Stimulated activated CD8-positive, alpha-beta memory T cell treated with anti-CD3 and anti-CD28 coated beads, Interleukin-7, amount 100 ng/mL, for 48 hours (primary cell): ENCODE measurements around the gene PSMD9.
"Not testable (repeated sequence)": the region's sequence is repeated elsewhere in the genome, so short reads cannot be mapped to it uniquely, and the experiment has no call there.

Experiments
- DNase-seq, 2 donors: peaks; one replicate each; pipeline ENCODE4 v3.0.0-alpha.2; 2020; ENCODE audit warnings: low read depth in 1 of 2; ENCODE audit errors: extremely low read depth in 1 of 2

PSMD9 gene

DNA sequence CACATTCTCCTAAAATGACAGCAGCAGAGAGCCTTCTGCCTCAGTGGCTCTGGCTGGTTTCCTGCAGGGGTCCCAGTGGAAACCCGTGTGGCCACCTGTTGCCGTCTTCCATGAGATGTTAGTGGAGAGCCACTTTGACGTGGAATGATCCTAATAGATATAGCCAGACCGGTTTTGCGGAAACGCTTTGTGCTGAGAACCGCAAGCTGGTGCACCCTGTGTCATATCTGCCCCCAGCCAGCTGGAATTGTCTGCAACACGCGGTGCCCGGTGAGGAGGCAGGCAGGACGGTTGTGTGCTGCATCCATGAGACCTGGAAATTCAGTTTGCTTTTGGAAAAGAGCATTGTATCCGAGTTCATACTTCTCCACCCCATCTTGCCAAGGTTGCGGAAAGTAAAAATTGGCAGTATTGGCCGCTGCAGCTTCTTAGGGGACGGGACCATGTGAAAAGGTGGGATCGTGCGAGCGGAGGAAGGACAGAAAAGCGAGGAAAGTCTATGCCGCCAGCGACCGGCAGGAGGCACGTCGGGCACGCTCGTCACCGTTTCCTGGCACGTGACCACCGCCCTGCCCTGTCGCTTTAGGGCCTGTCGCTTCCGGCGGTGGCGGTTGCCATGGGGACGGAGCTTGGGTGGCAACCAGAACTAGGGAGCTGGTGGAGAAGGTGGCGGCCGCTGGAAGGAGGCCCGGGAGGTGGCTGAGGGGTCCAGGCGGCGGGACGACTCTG lies 29.5 kb downstream of the PSMD9 start, which contains the start of gene CFAP251:
Gene CFAP251, plus strand, starts transcription at position 643 of the 729 bp plus-strand sequence. CDS start 2,714 bp downstream, outside the sequence.
- DNase-seq: peak; percentile 88 to 96

DNA sequence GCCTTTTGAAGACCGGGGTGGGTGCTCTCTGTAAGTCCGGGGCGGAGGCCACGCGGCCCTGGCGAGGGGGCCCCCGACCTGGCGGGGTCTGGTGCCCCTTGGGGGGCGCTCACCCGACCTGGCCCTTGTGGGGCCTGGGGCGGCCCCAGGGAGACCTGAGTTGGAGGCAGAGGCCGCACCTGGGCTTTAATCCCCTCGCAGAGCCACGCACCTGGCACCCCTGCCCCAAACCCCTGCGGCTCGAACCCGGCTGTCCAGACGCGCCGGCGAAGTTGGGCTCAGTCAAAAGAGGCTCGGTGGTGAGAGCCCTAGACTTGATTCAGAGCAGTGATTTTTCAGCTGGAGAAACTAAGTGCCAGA lies 30.1 kb downstream of the PSMD9 start:
- DNase-seq: no peak

DNA sequence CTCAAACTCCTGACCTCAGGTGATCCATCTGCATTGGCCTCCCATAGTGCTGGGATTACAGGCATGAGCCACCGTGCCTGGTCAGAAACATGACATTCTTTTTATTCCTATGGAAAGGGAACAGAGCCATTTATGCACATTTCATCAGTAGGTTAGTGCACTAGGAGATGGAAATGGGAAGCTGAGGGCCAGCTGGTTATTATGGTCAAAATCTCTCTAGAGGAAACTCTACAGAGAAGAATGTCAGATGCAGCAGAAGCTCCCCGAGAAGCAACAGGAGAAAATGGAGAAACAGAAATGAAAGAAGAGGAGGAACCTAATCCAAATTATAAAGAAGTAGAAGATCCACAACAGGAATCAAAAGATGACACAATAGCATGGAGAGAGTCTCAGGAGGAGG lies 32.5 kb downstream of the PSMD9 start:
- no peak for DNase-seq

DNA sequence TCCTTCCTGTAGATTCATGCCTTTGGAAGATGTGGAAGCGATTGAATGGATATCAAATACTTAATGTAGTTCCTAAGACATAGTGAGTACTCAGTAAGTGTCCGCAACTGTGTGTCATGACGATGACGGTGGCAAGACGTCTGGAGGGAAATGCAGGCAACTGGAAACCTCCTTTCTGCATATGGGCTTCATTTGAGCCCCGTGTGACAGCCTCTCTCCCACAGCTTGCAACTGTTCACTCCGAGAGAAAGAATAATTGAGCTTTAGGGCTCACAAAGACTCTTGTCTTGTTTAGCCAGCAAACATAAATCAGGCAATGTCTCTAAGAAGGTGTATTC lies 36.7 kb downstream of the PSMD9 start:
- no peak for DNase-seq

DNA sequence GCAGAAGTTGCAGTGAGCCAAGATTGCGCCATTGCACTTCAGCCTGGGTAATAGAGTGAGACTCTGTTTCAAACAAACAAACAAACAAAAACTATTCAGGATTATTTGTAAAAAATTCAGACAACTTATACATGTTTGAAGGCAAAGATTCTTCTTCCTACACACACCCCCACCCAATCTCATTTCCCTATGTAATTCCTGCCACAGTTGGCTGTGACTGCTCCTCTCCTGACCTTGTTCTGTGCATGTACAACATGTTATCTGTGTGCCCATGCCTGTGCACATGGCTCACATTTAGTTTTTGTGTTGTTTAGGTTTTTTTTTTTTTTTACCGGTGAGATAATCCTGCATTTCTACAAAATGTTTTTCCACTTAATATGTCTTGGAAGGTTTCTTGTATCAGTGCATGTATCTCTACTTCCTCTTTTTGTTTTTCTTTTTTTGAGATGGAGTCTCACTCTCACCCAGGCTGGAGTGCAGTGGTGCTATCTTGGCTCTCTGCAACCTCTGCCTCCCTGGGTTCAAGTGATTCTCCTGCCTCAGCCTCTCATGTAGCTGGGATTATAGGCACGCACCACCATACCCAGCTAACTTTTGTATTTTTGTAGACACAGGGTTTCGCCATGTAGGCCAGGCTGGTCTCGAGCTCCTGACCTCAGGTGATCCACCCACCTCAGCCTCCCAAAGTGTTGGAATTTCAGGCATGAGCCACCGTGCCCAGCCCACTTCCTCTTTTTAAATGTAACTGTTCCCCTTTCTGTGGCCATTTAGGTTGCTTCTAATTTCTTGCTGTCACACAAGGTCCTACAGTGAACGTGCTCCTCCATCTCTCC lies 38.5 kb downstream of the PSMD9 start:
- DNase-seq: no peak

DNA sequence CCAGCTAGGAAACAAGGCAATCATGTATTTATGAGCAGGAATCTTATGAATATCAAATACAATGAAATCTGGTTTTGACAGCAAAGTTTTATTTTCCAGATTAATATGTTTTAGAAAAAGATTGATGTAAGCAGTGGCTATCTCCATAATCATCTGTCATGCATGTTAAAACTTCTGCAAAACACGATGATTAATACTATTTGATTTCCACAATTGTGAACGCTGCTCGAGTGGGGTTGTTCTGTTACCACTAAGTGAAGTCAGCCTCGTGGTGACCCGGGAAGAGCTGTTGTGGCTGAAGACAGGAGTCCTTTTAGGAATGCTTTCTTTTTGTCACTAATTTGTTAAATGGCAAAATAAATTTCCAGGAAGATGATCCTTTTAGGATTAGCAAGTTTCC lies 39.2 kb downstream of the PSMD9 start:
- no peak for DNase-seq

DNA sequence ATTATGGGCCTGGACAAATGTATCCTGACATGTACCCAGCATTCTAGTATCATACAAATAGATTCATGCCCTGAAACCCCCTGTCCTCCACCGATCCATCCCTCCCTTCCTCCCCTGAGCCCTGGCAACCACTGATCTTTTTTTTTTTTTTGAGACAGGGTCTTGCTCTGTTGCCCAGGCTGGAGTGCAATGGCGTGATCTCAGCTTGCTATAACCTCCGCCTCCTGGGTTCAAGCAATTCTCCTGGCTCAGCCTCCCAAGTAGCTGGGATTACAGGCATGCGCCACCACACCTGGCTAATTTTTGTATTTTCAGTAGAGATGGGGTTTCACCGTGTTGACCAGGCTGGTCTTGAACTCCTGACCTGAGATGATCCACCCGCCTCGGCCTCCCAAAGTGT lies 41.0 kb downstream of the PSMD9 start:
- DNase-seq: not testable (repeated sequence)

DNA sequence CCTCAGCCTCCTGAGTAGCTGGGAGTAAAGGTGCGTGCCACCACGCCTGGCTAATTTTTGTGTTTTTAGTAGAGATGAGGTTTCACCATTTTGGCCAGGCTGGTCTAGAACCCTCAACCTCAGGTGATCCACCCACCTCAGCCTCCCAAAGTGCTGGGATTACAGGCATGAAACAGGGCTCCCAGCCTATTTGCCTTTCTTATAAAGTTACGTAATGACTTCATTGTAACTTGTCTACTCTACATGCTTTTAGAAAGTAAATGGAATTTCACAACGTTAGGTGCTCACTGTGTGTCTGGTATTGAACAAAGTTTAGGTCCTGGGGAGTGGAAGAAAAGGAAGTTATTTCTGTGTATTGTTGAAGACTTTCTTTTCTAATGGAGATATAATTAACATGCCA lies 42.3 kb downstream of the PSMD9 start:
- DNase-seq: no peak

DNA sequence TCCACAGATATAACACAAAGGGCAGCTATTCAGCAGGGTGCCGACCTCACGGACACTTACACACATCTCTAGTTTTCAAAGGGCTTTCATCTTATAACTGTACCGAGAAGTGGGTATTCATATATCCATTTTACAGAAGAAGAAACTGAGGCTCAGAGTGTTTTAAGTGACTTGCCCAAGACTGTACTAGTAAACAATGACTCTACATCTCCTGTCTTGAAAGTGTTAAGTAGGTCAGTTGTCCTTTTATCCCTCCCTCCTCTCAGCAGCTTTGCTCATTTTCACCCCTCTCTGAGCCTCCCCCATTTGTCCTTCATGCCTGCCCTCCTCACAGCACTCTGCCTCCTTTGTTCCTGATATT lies 43.6 kb downstream of the PSMD9 start:
- DNase-seq: no peak

DNA sequence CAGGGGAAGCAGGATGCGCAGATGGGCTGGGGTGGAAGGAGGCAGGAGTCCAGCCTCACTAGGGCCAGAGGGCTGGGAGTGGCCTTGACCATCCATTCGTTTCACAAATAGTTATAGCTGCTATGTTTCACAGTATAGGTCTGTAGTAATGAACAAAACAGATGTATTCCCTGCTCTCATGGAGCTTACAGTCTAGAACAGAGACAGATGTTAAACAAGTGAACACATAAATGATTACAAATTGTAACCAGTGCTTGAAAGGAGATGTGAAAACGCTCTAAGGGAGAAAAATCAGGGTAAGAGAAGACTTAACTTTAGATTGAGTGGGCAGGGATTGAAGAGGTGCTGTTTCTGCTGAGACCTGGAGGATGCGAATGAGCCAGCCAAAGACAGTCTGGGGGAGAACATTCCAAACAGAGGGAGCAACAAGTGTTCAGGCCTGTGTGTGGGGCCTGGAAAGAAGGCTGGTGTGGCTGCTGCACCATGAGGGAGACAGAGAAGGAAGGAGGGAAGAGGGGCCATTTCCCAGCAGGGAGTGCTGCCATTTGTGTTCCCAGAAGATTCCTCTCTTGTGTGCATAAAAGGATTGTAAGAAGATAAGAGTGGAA lies 44.4 kb downstream of the PSMD9 start:
- DNase-seq: no peak

DNA sequence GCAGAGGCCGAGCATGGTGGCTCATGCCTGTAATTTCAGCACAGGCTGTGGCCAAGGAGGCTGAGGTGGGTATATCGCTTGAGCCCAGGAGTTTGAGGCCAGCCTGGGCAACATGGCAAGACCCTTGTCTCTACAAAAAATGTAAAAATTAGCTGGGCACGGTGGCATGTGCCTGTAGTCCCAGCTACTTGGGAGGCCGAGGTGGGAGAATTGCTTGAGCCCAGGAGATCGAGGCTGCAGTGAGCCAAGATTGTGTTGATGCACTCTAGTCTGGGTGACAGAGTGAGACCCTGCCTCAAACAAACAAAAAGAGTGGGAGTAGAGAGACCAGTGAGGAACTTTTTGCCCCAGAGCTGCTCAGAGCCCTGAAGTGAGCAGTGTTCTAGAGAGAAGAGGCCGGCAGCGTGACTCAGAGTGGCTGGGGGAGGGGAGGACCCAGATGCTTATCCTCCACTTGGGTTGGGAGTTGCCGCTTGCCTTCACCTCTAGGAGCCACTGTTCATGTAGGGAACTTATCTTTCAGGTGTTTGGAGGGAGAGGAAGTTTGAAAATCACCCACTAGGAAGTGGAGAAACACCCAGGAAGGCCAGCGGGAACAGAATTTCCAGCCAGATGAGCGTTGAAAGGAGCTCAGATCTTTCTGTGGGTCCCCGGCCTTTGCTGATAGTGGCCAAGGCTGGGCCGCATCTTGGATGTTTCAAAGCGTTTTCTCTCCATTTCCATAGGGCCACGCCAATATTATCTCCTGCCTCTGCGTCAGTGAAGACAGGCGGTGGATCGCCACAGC lies 45.1 kb downstream of the PSMD9 start:
- DNase-seq: no peak

DNA sequence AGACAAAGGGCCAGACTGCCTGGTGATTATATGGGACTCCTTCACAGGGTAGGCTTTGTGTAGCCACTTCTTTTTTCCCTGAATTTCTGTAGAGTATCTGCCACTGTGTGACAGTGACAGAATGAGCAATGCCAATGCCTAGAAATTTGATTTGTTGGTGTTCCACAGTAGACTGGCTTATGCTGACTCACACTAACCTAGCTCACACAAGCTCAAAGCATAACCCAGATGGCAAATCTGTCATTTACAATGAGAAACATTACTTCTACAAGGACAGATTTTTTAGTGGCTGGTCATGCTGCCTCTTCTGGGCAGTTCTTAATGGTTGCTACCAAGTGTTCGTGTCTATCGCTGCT lies 45.7 kb downstream of the PSMD9 start:
- no peak for DNase-seq

DNA sequence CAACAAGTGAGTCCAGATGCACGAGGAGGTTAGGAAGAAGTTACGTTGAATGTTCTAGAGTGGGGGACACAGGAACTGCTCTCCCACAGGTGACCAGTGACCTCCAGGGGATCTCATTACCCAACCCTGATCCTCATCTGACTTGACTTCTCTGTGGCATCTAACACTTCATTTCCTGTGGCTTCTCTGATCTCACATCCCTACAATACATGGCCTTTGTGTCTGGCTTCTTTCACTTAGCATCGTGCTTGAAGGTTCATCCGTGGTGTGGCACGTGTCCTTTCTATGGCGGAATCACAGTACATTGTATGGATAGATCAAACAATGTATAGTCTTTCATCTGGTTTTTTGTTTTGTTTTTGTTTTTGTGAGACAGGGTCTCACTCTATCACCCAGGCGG lies 49.1 kb downstream of the PSMD9 start:
- no peak for DNase-seq

DNA sequence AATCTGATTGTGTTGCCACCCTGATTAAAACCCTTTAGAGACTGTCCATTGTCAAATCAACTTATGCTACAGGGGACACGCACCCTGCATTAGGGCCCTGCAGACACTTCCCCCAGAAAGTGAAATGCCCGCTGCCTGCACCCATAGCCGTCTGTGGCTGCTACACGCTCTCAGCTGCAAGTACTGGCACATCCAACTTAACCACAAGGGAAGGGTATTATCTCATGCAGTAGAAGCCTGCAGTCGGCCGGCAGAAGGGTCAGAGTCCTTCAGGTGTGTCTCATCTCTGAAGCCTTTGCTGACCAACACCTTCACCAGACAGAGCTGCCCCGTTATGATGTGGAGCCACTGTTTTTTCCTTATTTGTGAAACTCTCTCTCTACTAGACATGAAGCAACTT lies 50.6 kb downstream of the PSMD9 start:
- DNase-seq: no peak

DNA sequence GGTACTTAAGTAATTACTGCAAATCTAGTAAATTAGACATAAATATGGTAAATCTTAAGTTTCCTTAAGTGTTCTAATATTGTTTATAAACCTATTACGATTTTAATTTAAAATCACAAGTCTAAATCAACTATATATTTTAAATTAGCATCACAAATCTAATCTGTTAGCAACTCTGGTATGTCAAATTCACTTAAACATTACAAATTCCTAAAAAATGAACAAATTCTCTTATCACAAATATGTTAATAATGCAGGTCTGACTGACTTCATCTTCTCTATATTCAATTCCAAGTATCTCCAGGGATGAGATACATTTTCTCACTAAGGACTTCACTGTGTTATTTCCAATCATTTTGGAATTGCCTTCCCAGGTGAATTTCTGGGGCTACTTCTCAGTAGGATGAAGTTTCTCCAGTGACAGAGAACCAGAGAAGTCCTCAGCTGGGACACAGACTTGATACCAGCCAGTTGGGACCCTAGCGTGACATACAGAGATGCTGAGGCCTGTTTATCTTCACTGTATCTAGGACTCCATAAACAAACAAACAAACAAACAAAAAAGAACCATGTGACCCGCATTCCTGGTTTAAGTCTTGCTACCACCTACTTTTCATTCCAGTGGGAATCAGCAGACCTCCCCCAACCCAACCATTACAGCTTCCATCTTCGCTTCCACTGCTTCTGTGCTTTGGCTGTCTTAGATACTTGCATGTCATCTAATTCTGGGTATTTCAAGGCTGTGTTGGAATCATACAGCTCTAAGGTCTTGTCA lies 51.6 kb downstream of the PSMD9 start:
- DNase-seq: no peak

DNA sequence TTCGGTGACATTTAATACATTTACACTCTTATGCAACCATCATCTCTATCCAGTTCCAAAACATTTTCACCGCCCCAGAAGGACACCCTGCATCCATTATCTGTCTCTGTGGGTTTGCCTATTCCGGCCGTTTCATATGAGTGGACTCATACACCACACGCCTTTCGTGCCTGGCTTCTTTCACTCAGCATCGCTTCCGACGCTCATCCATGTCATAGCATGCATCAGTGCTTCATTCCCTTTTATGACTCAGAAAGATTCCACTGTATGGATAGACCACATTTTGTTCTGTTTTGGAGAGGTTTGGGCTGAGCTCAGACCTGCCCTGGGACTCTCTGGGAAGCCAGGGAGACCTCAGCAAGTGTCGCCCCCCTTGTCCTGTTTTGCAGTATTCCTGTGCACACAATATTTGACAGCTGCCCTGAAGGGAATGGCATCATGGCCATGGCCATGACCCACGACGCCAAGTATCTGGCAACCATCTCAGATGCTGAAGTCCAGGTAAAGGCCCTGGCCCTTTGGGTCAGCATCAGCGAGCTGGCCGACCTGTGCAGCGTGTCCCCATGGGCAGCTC lies 53.6 kb downstream of the PSMD9 start:
- no peak for DNase-seq

DNA sequence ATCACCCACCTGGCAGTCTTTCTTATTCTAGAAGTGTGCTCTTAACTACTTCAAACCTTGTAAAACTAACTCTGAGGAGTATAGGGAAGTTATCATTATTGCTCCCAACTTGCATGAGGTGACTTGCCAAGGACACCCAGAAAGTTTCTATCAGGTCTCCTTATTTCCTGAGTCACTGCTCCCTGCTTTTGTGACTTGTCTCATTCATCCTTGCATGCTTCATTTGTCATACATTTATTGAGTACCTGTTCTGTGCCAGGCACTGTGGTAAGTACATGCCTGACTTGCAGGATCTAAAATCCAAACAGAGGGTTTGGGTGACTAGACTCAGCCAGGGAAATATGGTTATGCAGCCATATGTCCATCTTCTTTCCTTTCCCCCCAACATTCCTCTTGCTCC lies 55.3 kb downstream of the PSMD9 start:
- DNase-seq: no peak

DNA sequence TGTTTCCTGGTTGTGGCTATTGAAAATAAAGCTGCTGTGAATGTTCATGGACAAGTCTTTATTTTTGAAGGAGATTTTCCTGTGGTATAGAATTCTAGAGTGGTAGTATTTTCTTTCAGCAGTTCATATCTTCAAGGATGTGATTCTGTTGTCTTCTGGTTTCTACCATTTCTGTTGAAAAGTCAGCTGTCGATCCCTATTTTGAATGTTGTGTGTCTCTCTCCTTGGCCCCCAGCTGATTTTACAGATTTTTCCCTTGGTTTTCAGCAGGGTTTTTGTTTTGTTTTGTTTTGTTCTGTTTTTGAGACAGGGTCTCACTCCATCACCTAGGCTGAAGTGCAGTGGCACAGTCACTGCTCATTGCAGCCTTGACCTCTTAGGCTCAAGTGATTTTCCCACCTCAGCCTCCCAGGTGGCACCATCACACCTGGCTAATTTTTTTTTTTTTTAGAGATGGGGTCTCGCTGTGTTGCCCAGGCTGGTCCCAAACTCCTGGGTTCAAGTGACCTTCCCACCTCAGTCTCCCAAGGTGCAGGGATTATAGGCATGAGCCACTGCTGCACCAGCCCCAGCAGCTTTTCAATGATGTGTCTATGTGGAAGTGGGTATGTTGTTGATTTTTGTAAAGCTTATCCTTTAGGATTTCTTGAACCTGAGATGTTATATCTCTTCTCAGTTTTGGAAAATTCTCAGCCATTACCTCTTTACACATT lies 57.9 kb downstream of the PSMD9 start:
- DNase-seq: no peak

DNA sequence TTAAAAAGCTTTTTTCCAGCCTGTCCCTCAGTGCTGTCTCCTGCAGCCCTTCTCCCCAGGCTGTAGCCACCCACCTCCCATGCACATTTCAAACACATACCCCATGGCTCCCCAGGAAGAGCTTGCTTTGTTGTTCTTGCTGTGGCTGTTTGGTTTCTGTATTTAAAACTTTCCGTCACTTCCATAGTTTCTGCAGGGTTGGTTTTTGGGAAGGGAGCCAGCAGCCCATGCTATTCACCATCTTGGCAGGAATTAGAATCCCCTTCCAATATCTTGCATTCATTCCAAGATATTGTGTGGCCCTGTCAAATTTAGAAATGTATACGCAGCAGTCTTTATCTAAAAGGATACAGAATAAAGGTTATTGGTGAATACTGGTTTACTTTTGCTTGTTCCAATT lies 59.4 kb downstream of the PSMD9 start:
- DNase-seq: no peak
